ENCODE results near the gene C4orf46. TPM values are rescaled to one million over a fixed set of nuclear protein-coding genes. Genes with fewer than 3 reads are reported as not detected.

Gene C4orf46
- total RNA-seq, 4 donors from 2014 or later = 12.6 to 15.4 (median 13.2) TPM

- WGBS, 2 donors = 79 to 92% methylated on average over 4 of the region's 4 CpGs
- intact Hi-C loops (cut with DNase I) = no loop called here
- TF ChIP-seq CTCF (IDR thresholded peaks at IDR 0.05) (no peak), POLR2A (IDR thresholded peaks at IDR 0.05) (no peak)
- Histone ChIP-seq H3K9me3 (no peaks in the 10 kb centered on the region), H3K27ac (no peak overlapping the region), H3K36me3 (no peaks in the 10 kb centered on the region), H3K4me1 (no peaks in the 10 kb centered on the region), H3K4me3 (replicated peaks in 1 of 3) (no peak overlapping the region), H3K27me3 (no peaks in the 10 kb centered on the region)
- DNase-seq = no peak
Observed at GRCh38 chr4:158621729-158622128, 50.0 kb downstream of the C4orf46 start.

- no peak for TF ChIP-seq POLR2A (IDR thresholded peaks at IDR 0.05)
- intact Hi-C loops (cut with DNase I) = no loop called here
- no peak overlapping the region for H3K27ac ChIP-seq
- no peak overlapping the region for H3K4me3 ChIP-seq (replicated peaks in 1 of 3)
- DNase-seq = no peak
- no peaks in the 10 kb centered on the region for H3K4me1 ChIP-seq
- H3K27me3 ChIP-seq = no peaks in the 10 kb centered on the region
- H3K9me3 ChIP-seq = no peaks in the 10 kb centered on the region
- no peaks in the 10 kb centered on the region for H3K36me3 ChIP-seq
Observed at GRCh38 chr4:158617956-158618355, 53.7 kb downstream of the C4orf46 start.

Small RNA genes lying within 50 kb of the gene (small RNA-seq; reads per million reads assigned to genes)
- not detected for gene RF00012

Other genes with a start within 250 kb of the C4orf46 start
- gene RXFP1, start 150.0 kb downstream of the C4orf46 start, total RNA-seq = 1 to 10 TPM in 1 of 4 donors, under 1 TPM in 3; 0.13 to 3.5 (median 0.63) TPM
- gene ETFDH, start 409 bp upstream of the C4orf46 start, total RNA-seq = 10 to 100 TPM; 32.6 to 64.0 (median 52.3) TPM
- gene PPID, start 51.5 kb upstream of the C4orf46 start, total RNA-seq = 10 to 100 TPM in 3 of 4 donors, 1 to 10 TPM in 1; 6.8 to 24.4 (median 19.9) TPM
- 10 to 100 TPM; 48.9 to 75.8 (median 63.2) TPM for gene FNIP2, start 97.1 kb upstream of the C4orf46 start, total RNA-seq

Measured in thyroid gland (tissue), 4 donors.